Activated CD8-positive, alpha-beta T cell treated with anti-CD3 and anti-CD28 coated beads, Interleukin-2, amount 10 ng/mL, durations not matched to agents 7 days and 5 days (primary cell): ENCODE data around the gene CACNA1G. TPM values are rescaled to one million over a fixed set of nuclear protein-coding genes. Genes with fewer than 3 reads are reported as not detected.

ENCODE experiments used
- ATAC-seq: fragments of 150-1000 bp; cut with Tn5 transposase; one replicate; pipeline ENCODE4 v1.10.0; 2021; ENCODE audit warnings: moderate library complexity
- CTCF ChIA-PET: fragments of 350-600 bp; sonication (Branson Sonifier 250); formaldehyde crosslinking; loops from one replicate; lab custom pipeline; 2021; ENCODE audit warnings: antibody characterized with exemption; lab: Charles Lee
- POLR2A ChIA-PET: fragments of 350-600 bp; sonication (Branson Sonifier 250); formaldehyde crosslinking; loops from one replicate; lab custom pipeline; 2021; ENCODE audit warnings: antibody characterized with exemption; lab: Charles Lee
- DNase-seq: peaks from one replicate; pipeline ENCODE4 v3.0.0-alpha.2; 2020
- H3K27ac Mint-ChIP-seq: one replicate; pipeline ENCODE4 v1.8.0; 2021; ENCODE audit warnings: mild to moderate bottlenecking, mixed read lengths
- H3K27me3 Mint-ChIP-seq: one replicate; pipeline ENCODE4 v1.8.0; 2021; ENCODE audit warnings: low read depth, mixed read lengths
- H3K36me3 Mint-ChIP-seq: one replicate; pipeline ENCODE4 v1.8.0; 2021; ENCODE audit warnings: low read depth, mixed read lengths
- H3K4me1 Mint-ChIP-seq: one replicate; pipeline ENCODE4 v1.8.0; 2021; ENCODE audit warnings: low read depth, mixed read lengths
- H3K4me3 Mint-ChIP-seq: one replicate; pipeline ENCODE4 v1.8.0; 2021; ENCODE audit warnings: mild to moderate bottlenecking, mixed read lengths
- H3K9me3 Mint-ChIP-seq: one replicate; pipeline ENCODE4 v1.8.0; 2022; ENCODE audit warnings: mixed read lengths; ENCODE audit not compliant: insufficient read depth
- total RNA-seq, 2 experiments: library from RNA; stranded (reverse); gene quantifications; one replicate each; pipeline ENCODE4 v1.2.3, GENCODE V29; 2021

The CACNA1G gene
- total RNA-seq, 2 experiments from 2014 or later: not detected

DNA sequence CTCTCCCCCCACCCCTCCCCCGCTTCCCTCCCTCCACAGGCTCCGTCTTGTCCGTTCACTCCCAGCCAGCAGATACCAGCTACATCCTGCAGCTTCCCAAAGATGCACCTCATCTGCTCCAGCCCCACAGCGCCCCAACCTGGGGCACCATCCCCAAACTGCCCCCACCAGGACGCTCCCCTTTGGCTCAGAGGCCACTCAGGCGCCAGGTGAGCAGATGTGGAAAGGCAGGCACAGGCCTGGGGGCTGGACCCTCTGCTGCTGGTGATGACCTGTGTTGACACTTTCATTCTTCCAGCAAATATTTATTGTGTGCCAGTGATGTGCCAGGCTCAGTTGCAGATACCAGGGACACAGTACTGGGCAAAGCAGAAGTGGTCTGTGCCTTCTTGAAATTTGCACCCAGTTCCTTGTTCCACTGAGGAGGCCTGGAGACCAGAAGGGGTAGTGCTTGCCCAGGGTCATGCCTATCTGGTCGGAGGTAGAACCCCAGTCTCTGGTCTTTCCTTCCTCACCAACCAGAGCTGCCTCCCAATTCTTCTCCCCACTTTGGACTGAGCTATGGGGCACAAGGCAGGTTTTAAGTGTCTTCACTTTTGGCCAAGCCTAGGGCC is 63.9 kb downstream of the CACNA1G start:
- peaks cover 10% of the 10 kb centered on the region for H3K4me1 Mint-ChIP-seq
- H3K27me3 Mint-ChIP-seq: peaks cover 22% of the 10 kb centered on the region
- no peak for DNase-seq
- H3K27ac Mint-ChIP-seq: no peak overlapping the region
- no peaks in the 10 kb centered on the region for H3K9me3 Mint-ChIP-seq
- H3K4me3 Mint-ChIP-seq: no peak overlapping the region
- POLR2A ChIA-PET: no interaction called here
- CTCF ChIA-PET: interaction anchor here (0.8 to 3.5 kb wide), 4 partner anchors 12 to 145 kb away, joined by 3 to 28 read pairs (median 12); partner anchors contain the start of gene SPATA20
- no peaks in the 10 kb centered on the region for H3K36me3 Mint-ChIP-seq
- ATAC-seq: no peak

DNA sequence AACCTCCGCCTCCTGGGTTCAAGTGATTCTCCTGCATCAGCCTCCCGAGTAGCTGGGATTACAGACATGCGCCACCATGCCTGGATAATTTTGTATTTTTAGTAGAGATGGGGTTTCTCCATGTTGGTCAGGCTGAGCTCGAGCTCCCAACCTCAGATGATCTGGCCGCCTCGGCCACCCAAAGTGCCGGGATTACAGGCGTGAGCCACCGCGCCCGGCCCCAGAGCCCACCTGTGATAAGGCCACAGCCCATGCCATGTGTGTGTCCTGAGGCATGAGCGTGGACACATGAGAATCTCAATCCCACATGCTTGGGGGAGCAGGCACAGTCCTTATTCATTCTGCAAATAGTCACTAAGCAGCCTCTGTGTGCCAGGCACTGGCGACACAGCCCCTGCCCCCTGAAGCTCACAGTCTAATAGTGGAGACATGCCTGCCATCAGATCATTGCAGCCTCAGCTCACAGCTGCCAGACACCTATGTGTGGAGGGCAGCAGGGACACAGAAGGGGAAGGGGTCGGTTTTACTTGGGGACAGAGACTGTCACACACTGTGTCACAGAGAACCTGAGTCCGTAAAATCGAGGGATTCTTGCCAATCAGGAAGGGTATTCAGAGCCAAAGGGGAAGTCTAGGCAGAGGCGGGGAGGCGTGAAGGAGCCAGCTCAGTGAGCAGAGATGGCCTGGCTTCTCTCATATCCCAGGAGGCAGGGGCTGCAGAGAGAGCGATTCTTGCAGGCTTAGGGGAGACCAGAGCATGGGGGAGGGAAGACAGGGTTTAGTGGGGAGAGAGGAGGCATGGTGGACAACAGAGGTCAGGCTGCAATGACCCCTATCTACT is 64.7 kb downstream of the CACNA1G start:
- Mint-ChIP-seq H3K27ac (no peak overlapping the region), H3K4me3 (no peak overlapping the region), H3K27me3 (peaks cover 26% of the 10 kb centered on the region), H3K4me1 (peaks cover 10% of the 10 kb centered on the region), H3K36me3 (no peaks in the 10 kb centered on the region), H3K9me3 (no peaks in the 10 kb centered on the region)
- ChIA-PET POLR2A (no interaction called here), CTCF (interaction anchor here (0.7 to 3.5 kb wide), 24 partner anchors 8 to 146 kb away, joined by 3 to 28 read pairs (median 4); partner anchors contain the start of gene SPATA20)
- ATAC-seq (no peak), DNase-seq (no peak)

DNA sequence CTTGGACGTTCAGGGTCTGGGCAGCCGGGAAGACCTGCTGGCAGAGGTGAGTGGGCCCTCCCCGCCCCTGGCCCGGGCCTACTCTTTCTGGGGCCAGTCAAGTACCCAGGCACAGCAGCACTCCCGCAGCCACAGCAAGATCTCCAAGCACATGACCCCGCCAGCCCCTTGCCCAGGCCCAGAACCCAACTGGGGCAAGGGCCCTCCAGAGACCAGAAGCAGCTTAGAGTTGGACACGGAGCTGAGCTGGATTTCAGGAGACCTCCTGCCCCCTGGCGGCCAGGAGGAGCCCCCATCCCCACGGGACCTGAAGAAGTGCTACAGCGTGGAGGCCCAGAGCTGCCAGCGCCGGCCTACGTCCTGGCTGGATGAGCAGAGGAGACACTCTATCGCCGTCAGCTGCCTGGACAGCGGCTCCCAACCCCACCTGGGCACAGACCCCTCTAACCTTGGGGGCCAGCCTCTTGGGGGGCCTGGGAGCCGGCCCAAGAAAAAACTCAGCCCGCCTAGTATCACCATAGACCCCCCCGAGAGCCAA is 65.6 kb downstream of the CACNA1G start:
- peaks cover 29% of the 10 kb centered on the region for H3K27me3 Mint-ChIP-seq
- no peak overlapping the region for H3K27ac Mint-ChIP-seq
- no peaks in the 10 kb centered on the region for H3K9me3 Mint-ChIP-seq
- ChIA-PET POLR2A (no interaction called here), CTCF (interaction anchor here (0.6 to 3.5 kb wide), 26 partner anchors 9 to 264 kb away, joined by 3 to 28 read pairs (median 3); partner anchors contain the start of gene SPATA20)
- ATAC-seq (peak; percentile 75), DNase-seq (peak; percentile 72)
- no peaks in the 10 kb centered on the region for H3K36me3 Mint-ChIP-seq
- peaks cover 10% of the 10 kb centered on the region for H3K4me1 Mint-ChIP-seq
- H3K4me3 Mint-ChIP-seq: no peak overlapping the region

DNA sequence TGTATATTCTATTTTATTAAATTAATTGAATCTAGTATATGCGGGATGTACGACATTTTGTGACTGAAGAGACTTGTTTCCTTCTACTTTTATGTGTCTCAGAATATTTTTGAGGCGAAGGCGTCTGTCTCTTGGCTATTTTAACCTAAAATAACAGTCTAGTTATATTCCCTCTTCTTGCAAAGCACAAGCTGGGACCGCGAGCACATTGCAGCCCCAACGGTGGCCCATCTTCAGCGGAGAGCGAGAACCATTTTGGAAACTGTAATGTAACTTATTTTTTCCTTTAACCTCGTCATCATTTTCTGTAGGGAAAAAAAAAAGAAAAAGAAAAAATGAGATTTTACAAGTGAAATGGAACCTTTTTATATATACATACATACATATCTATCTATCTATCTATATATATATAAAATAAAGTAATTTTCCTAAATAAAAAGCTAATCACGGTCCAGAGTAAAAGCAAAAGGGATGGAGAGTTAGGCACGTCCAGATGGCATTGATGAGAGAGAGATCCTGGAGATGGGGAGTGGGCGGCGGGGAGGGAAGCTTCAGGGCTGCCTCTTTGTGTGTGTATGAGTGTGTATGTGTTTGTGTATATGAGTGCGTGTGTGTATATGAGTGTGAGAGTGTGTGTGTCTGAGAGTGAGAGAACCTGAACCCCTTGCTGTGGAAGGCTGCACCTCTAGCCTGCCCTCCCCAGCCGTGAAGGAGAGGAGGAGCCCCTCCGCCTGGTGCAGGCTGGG is 66.7 kb downstream of the CACNA1G start:
- Mint-ChIP-seq H3K9me3 (no peaks in the 10 kb centered on the region), H3K27ac (no peak overlapping the region), H3K4me1 (peaks cover 10% of the 10 kb centered on the region), H3K4me3 (no peak overlapping the region), H3K36me3 (no peaks in the 10 kb centered on the region), H3K27me3 (peaks cover 34% of the 10 kb centered on the region)
- ChIA-PET POLR2A (no interaction called here), CTCF (interaction anchor here (1.1 to 3.8 kb wide), 11 partner anchors 10 to 265 kb away, joined by 3 to 21 read pairs (median 4); partner anchors contain the start of gene SPATA20)
- ATAC-seq (no peak), DNase-seq (no peak)

DNA sequence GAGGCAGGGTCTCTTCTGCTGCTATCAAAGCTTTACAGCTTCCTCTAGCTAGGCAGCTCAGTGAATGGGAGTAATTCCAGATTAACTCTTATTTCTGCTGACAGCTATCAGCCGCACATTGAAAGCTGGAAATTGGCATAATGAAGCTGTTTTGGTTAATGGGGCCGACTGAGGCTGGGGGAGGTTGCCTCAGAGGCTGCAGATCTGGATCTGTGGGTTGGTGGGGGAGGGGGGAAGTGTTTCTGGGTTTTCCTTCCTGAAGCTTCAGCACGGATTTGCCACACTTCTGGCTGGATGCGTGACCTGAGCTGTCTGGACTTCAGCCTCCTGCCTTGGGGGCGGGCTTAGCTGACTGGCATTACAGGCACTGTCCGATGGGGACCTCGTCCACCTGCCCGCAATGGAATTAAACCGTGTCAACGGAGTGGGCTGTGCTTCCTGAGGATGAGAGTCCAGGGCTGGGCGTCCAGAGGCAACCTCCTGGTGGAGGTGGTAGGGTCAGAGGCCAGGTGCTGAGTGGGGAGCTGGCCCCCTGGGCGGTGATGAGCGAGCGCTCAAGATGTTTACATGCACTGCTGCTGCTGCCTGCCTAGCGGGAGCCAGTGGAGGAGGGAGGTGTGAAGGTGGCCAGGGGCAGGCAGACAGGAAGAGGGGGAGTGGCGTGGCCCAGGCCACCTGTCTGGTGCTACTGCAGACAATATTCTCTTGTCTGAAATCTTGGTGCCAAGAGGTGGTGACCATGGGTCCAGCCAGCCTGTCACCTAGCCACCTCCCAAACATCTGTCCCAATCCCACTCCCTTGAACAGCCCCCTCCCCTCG is 67.5 kb downstream of the CACNA1G start:
- Mint-ChIP-seq H3K4me3 (no peak overlapping the region), H3K27me3 (peaks cover 41% of the 10 kb centered on the region), H3K4me1 (peaks cover 10% of the 10 kb centered on the region), H3K36me3 (no peaks in the 10 kb centered on the region), H3K27ac (no peak overlapping the region), H3K9me3 (no peaks in the 10 kb centered on the region)
- ATAC-seq: no peak
- ChIA-PET POLR2A (interaction anchor here (0.9 kb wide), 1 partner anchor 130 kb away, joined by 3 read pairs; no protein-coding TSS in a partner anchor), CTCF (interaction anchor here (1.1 to 3.8 kb wide), 10 partner anchors 10 to 145 kb away, joined by 3 to 23 read pairs (median 8); partner anchors contain the start of gene SPATA20)
- DNase-seq: peak; percentile 29

DNA sequence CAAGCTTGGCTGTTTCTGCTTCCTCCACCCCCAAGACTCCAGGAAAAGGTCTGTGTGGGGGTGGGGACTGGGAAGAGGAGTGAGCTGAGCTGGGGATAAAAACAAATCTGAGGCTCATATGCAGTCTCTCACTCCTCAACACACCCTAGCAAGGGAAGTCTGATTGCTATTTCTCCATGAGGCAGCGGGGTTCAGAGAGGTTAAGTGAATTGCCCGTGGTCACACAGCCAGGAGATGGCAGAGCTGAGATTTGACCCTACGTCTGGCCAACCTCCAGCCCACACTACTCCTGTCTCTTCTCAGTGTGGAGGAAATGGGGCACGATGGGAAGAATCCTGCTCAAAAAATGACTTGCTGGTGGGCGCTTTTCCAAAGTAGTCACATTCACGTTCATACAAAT is 69.4 kb downstream of the CACNA1G start:
- POLR2A ChIA-PET: no interaction called here
- peaks cover 10% of the 10 kb centered on the region for H3K4me1 Mint-ChIP-seq
- H3K4me3 Mint-ChIP-seq: no peak overlapping the region
- H3K36me3 Mint-ChIP-seq: no peaks in the 10 kb centered on the region
- no peak overlapping the region for H3K27ac Mint-ChIP-seq
- peaks cover 56% of the 10 kb centered on the region for H3K27me3 Mint-ChIP-seq
- no peaks in the 10 kb centered on the region for H3K9me3 Mint-ChIP-seq
- CTCF ChIA-PET: interaction anchor here (0.8 to 3.8 kb wide), 10 partner anchors 10 to 128 kb away, joined by 3 to 23 read pairs (median 8); partner anchors contain the start of gene EPN3
- DNase-seq (no peak), ATAC-seq (no peak)

DNA sequence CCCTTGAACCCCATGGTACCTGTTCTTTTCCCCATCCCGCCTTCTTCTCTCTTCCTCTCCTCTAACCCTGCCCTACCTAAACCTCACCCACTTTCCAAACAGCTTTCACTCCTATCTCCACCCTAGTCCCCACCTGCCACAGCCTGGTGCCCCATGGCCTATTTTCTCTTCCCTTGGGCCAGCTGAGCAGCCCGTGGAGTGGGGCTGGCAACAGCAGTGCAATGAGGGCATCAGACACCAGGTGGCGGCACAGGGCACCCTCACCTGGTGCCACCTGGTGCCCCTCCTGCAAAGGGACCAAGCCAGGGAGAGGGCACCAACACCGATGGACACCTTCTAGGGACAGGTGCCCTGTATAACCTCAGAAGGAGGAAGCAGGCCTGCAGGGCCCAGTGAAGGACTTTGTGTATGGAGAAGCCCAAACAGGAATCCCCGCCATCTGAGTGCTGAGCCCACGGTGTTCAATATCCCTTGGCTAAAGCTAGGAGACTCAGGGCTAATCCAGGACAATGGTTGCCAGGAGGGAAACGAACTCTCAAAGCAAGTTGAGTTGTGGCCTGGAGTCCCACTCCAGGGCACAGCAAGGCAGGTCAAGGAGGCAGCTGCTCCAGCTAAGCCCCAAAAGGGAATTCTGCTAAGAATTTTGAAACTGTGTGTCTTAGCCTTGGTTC is 70.1 kb downstream of the CACNA1G start:
- H3K27me3 Mint-ChIP-seq: peaks cover 62% of the 10 kb centered on the region
- DNase-seq (peak; percentile 63), ATAC-seq (peak; percentile 78)
- ChIA-PET POLR2A (no interaction called here), CTCF (interaction anchor here (0.8 to 3.8 kb wide), 13 partner anchors 9 to 128 kb away, joined by 3 to 23 read pairs (median 4); partner anchors contain the start of gene EPN3)
- no peak overlapping the region for H3K27ac Mint-ChIP-seq
- H3K9me3 Mint-ChIP-seq: no peaks in the 10 kb centered on the region
- peaks cover 10% of the 10 kb centered on the region for H3K4me1 Mint-ChIP-seq
- no peaks in the 10 kb centered on the region for H3K36me3 Mint-ChIP-seq
- H3K4me3 Mint-ChIP-seq: no peak overlapping the region

DNA sequence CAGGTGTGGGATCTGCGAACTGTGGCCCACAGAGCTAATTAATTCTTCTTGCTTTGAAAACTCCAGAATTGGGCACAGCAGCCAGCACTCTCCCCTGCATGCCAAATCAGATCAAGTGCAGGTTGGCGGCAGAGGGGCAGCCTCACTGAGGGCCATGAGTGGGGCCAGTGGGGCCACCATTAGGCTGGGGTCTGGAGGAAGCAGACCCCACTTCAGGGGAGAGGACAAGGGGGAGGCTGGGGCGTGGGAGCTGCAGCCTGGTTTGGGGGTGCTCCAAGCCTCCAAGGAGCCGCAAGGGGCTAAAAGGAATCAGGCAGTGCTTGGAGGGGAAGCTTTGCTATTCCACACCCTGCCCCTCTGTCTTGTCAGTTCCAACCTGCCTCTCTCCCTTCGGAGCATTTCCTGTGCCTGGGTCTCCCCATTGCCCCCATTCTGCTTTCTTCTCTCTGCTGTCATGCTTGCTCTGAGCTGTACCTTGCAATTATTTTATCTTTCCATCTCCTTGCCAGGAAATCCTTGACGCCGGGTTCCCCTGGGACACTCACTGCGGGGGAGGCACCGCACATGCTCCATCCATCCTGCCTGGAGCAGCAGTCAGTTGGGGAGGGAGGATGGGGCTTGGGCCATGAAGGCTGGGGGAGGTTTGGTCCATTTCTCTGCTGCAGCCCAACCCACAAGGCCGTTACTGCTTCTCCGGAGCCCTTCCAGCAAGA is 70.8 kb downstream of the CACNA1G start:
- Mint-ChIP-seq H3K4me3 (no peak overlapping the region), H3K27ac (no peak overlapping the region), H3K4me1 (peaks cover 10% of the 10 kb centered on the region), H3K9me3 (no peaks in the 10 kb centered on the region), H3K27me3 (peaks cover 69% of the 10 kb centered on the region), H3K36me3 (no peaks in the 10 kb centered on the region)
- ATAC-seq: no peak
- CTCF ChIA-PET: interaction anchor here (1.1 to 3.4 kb wide), 9 partner anchors 8 to 98 kb away, joined by 3 to 23 read pairs (median 7); partner anchors contain the start of gene EPN3
- DNase-seq: no peak
- POLR2A ChIA-PET: no interaction called here

DNA sequence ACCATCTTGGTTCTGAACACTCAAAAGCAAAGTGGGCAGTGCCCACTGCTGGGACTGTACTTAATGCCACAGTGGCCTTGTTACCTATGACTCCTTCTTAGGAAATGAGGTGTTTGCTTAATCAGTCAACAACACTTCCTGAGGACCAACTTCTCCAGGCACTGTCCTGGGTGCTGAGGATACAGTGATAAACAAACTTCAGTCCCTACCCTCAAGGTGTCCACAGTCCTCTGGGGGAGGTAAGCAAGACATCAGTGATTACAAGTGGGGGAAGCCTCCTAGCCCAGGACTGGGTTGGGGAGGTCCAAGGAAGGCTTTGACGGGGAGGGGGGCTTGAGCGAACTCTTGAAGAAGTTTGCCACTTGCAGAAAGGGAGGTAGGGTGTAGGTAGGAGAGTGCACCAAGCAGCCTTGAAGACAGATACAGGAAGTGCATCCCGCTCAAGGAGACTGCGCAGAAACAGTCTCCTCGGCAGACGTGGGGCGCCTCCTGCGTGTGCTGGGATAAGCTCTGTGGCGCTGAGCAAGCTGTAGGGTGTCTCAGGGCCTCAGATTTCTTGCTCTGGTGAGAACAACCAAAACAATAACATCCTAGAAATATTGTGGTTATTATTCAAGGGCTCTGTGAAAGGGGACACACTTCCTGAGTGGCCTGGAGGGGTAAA is 71.5 kb downstream of the CACNA1G start:
- H3K4me3 Mint-ChIP-seq: no peak overlapping the region
- ATAC-seq (no peak), DNase-seq (no peak)
- CTCF ChIA-PET: interaction anchor here (1.3 to 2.4 kb wide), 6 partner anchors 10 to 90 kb away, joined by 3 to 12 read pairs (median 4); no protein-coding TSS in a partner anchor
- H3K27ac Mint-ChIP-seq: no peak overlapping the region
- POLR2A ChIA-PET: no interaction called here
- H3K9me3 Mint-ChIP-seq: no peaks in the 10 kb centered on the region
- H3K27me3 Mint-ChIP-seq: peaks cover 75% of the 10 kb centered on the region
- H3K36me3 Mint-ChIP-seq: no peaks in the 10 kb centered on the region
- peaks cover 10% of the 10 kb centered on the region for H3K4me1 Mint-ChIP-seq
